22Rv1 (cell line): ENCODE results near the gene MRC1.

Experiments
- CTCF ChIP-seq: fragments of 450-650 bp; IDR thresholded peaks from 2 replicates; pipeline ENCODE4 v1.5.1; 2017; ENCODE audit warnings: mild to moderate bottlenecking
- ZFX ChIP-seq: fragments of 450-650 bp; IDR thresholded peaks from 2 replicates; pipeline ENCODE4 v1.6.1; 2017; ENCODE audit warnings: antibody characterized with exemption, borderline replicate concordance

GRCh38 chr10:17907641-17908040 lies 98.5 kb downstream of the MRC1 start:
- no peak for TF ChIP-seq CTCF
- TF ChIP-seq ZFX, result no peak
